SK-N-SH (cell line): ENCODE data around the gene RNF25. TPM values are rescaled to one million over a fixed set of nuclear protein-coding genes. Genes with fewer than 3 reads are reported as not detected.

Experiments used
- CTCF ChIA-PET: fragments of 300-600, 350-600 bp; formaldehyde crosslinking; extraction: SDS; loops from one replicate; lab custom pipeline; 2021; lab: Yijun Ruan, JAX
- POLR2A ChIA-PET: fragments of 350-600 bp; sonication (Branson Sonifier 250); formaldehyde crosslinking; extraction: SDS; loops from one replicate; lab custom pipeline; 2020; ENCODE audit warnings: antibody characterized with exemption, inconsistent platforms; lab: Yijun Ruan, JAX
- DNase-seq: peaks from one replicate; pipeline ENCODE4 v3.0.0; 2012
- H2AFZ ChIP-seq: fragments of 200-600 bp; sonication (generic); 2 replicates; pipeline ENCODE4 v1.8.1; 2016; ENCODE audit warnings: antibody characterized with exemption, mild to moderate bottlenecking, low read depth
- H3F3A ChIP-seq: fragments of 200-600 bp; sonication (generic); replicated peaks from 2 replicates; pipeline ENCODE3; 2016; ENCODE audit warnings: antibody characterized with exemption, mild to moderate bottlenecking; ENCODE audit not compliant: insufficient read depth
- H3K27ac ChIP-seq, 2 experiments: fragments of 200-500 bp in 1 of 2; fragments of 200-600 bp in 1 of 2; sonication (Bioruptor generic) in 1 of 2; sonication (generic), shearing (Covaris generic) in 1 of 2; 2 replicates each; pipeline versions ENCODE4 v1.5.1 to v1.6.1; 2014 to 2016; ENCODE audit warnings: low read depth in 2 of 2, inconsistent platforms in 1 of 2, low read length in 1 of 2, mild to moderate bottlenecking in 1 of 2, mixed read lengths in 1 of 2
- H3K27me3 ChIP-seq: fragments of 200-600 bp; sonication (generic), shearing (Covaris generic); 2 replicates; pipeline ENCODE4 v1.6.1; 2016; ENCODE audit warnings: mixed run types; ENCODE audit not compliant: insufficient read depth
- H3K36me3 ChIP-seq, 2 experiments: fragments of 200-500 bp in 1 of 2; fragments of 200-600 bp in 1 of 2; sonication (Bioruptor generic) in 1 of 2; sonication (generic) in 1 of 2; replicated peaks in 1 of 2; 2 replicates each; pipeline versions ENCODE3 to v1.5.1; 2014 to 2016; ENCODE audit warnings: low read length in 1 of 2, mild to moderate bottlenecking in 1 of 2; ENCODE audit not compliant: insufficient read depth in 2 of 2, control insufficient read depth in 1 of 2
- H3K4me1 ChIP-seq, 2 experiments: fragments of 200-500 bp in 1 of 2; fragments of 200-600 bp in 1 of 2; sonication (Bioruptor generic) in 1 of 2; sonication (generic), shearing (Covaris generic) in 1 of 2; 2 replicates each; pipeline versions ENCODE4 v1.5.1 to v1.6.1; 2014 to 2016; ENCODE audit warnings: low read depth in 1 of 2, low read length in 1 of 2, mixed run types in 1 of 2; ENCODE audit not compliant: insufficient read depth in 2 of 2, control insufficient read depth in 1 of 2
- H3K4me2 ChIP-seq: fragments of 200-600 bp; sonication (generic), shearing (Covaris generic); 2 replicates; pipeline ENCODE4 v1.6.1; 2017; ENCODE audit warnings: mixed run types
- H3K4me3 ChIP-seq, 2 experiments: fragments of 200-500 bp in 1 of 2; fragments of 200-600 bp in 1 of 2; sonication (Bioruptor generic) in 1 of 2; sonication (generic), shearing (Covaris generic) in 1 of 2; 2 replicates each; pipeline versions ENCODE4 v1.5.1 to v1.8.1; 2014 to 2016; ENCODE audit warnings: low read depth in 2 of 2, inconsistent platforms in 1 of 2, low read length in 1 of 2, mild to moderate bottlenecking in 1 of 2, mixed read lengths in 1 of 2, moderate library complexity in 1 of 2
- H3K79me2 ChIP-seq: fragments of 200-600 bp; sonication (generic); 2 replicates; pipeline ENCODE4 v1.8.1; 2017; ENCODE audit warnings: mild to moderate bottlenecking; ENCODE audit not compliant: insufficient read depth
- H3K9ac ChIP-seq: fragments of 200-600 bp; sonication (generic); 2 replicates; pipeline ENCODE4 v1.6.1; 2017; ENCODE audit warnings: mixed run types
- H3K9me2 ChIP-seq: fragments of 200-600 bp; sonication (generic); 2 replicates; pipeline ENCODE4 v1.6.1; 2017; ENCODE audit warnings: mixed run types
- H3K9me3 ChIP-seq: fragments of 200-600 bp; sonication (generic); 2 replicates; pipeline ENCODE4 v1.6.1; 2017; ENCODE audit warnings: mixed run types, mild to moderate bottlenecking, moderate library complexity
- H4K20me1 ChIP-seq: fragments of 200-600 bp; sonication (generic); 2 replicates; pipeline ENCODE4 v1.6.1; 2017; ENCODE audit warnings: mild to moderate bottlenecking, mixed run types; ENCODE audit not compliant: insufficient read depth
- CTCF ChIP-seq: fragments of 200-600 bp; sonication (generic); IDR thresholded peaks from 2 replicates; pipeline ENCODE4 v1.6.1; 2017; ENCODE audit warnings: antibody characterized with exemption, mild to moderate bottlenecking, moderate library complexity
- EP300 ChIP-seq, 2 experiments: IDR thresholded peaks; 2 replicates each; pipeline versions ENCODE4 v1.4.0 to v1.6.1; 2012; ENCODE audit warnings: borderline replicate concordance in 1 of 2, low read depth in 1 of 2, low read length in 1 of 2
- EZH2phosphoT487 ChIP-seq: fragments of 200-600 bp; sonication (generic); IDR thresholded peaks from 2 replicates; pipeline ENCODE4 v1.6.1; 2017; ENCODE audit warnings: low read depth, mixed run types, mild to moderate bottlenecking, antibody characterized with exemption, moderate library complexity, borderline replicate concordance
- NFIC ChIP-seq: IDR thresholded peaks from 2 replicates; pipeline ENCODE4 v1.4.0; 2012; ENCODE audit warnings: borderline replicate concordance
- TAF1 ChIP-seq: IDR thresholded peaks from 2 replicates; pipeline ENCODE4 v1.6.1; 2012; ENCODE audit warnings: low read depth, mild to moderate bottlenecking, low read length, moderate library complexity, borderline replicate concordance
- TCF12 ChIP-seq: IDR thresholded peaks from 2 replicates; pipeline ENCODE4 v1.4.0; 2012
- ZBTB33 ChIP-seq: IDR thresholded peaks from 2 replicates; pipeline ENCODE4 v1.4.0; 2012; ENCODE audit warnings: low read depth, borderline replicate concordance
- WGBS: methylation state at CpG from one replicate; pipeline ENCODE4 v1.1.6; 2017; ENCODE audit warnings: low lambda C conversion rate; 5-methylcytosine and 5-hydroxymethylcytosine counted together
- polyA plus RNA-seq, 3 experiments: library from polyadenylated mRNA; depleted of rRNA; stranded (reverse); fragments of >200 nt; gene quantifications; 2 replicates each; pipeline ENCODE4 v1.2.3, GENCODE V29; 2012
- TF ChIP-seq, protein P1 (sequence below): IDR thresholded peaks from 2 replicates; pipeline ENCODE4 v1.4.0; 2012; ENCODE audit warnings: low read depth
- TF ChIP-seq, protein P2 (sequence below): IDR thresholded peaks from 2 replicates; pipeline ENCODE4 v1.6.1; 2012; ENCODE audit warnings: mild to moderate bottlenecking, low read depth, low read length, moderate library complexity
- TF ChIP-seq, protein P3 (sequence below): IDR thresholded peaks from 2 replicates; pipeline ENCODE4; 2012

RNF25 gene
- polyA plus RNA-seq, 1 of the 3 experiments (the other 2 are of a cell fraction): 72.2 TPM

DNA sequence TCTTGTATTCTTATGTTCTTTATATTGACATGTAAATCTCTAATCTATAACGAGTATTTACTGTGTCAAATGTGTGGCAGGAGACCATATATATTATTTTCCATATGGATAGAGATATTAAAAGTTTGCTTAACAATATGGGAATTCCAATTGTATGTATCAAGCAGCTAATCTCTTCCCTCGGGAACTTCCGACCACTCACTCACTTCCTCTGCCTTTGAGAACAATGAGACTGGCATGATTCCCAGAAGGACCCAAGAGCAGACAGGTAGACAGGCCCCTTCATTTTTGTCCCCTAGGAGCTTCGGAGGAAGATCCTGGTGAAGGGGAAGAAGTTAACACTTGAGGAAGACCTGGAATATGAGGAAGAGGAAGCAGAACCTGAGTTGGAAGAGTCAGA is 40.0 kb downstream of the RNF25 start:
- Histone ChIP-seq H2AFZ (no peak overlapping the region), H3K27ac (peak overlapping the region in 1 of 2 experiments; percentile 3; a peak in 1 of 4 replicates), H3K9me3 (no peaks in the 10 kb centered on the region), H3F3A (peaks cover 7% of the 10 kb centered on the region), H3K4me2 (no peak overlapping the region), H3K79me2 (no peaks in the 10 kb centered on the region), H3K27me3 (no peaks in the 10 kb centered on the region), H3K9ac (no peak overlapping the region), H4K20me1 (no peaks in the 10 kb centered on the region), H3K4me1 (peaks cover 0 to 4% of the 10 kb centered on the region in 2 experiments; a peak in 1 of 4 replicates), H3K4me3 (no peak overlapping the region), H3K36me3 (peaks cover 12 to 35% of the 10 kb centered on the region in 2 experiments), H3K9me2 (no peaks in the 10 kb centered on the region)
- no peak for TF ChIP-seq CTCF
- WGBS: 47% methylated on average over 4 of the region's 4 CpGs
- no peak for DNase-seq
- ChIA-PET CTCF (interaction anchor here (1.1 to 3.2 kb wide), 3 partner anchors 16 to 215 kb away, joined by 3 to 17 read pairs (median 3); no protein-coding TSS in a partner anchor), POLR2A (no interaction called here)

DNA sequence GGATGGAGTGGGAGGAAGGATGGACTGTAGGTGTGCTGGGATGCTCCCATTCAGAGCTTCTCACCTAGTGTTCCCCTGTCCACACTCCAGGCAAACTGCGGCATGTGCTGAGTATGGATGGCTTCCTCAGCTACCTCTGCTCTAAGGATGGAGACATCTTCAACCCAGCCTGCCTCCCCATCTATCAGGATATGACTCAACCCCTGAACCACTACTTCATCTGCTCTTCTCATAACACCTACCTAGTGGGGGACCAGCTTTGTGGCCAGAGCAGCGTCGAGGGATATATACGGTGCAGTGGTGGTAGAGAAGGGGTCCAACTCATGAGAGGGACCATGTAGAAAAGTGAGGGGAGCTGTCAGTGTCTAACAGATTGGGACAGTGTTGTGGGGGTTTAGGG is 43.9 kb downstream of the RNF25 start:
- Histone ChIP-seq H3K9ac (no peak overlapping the region), H2AFZ (no peak overlapping the region), H3K4me2 (no peak overlapping the region), H3K9me3 (no peaks in the 10 kb centered on the region), H3K36me3 (peaks cover 0 to 7% of the 10 kb centered on the region in 2 experiments), H3K27ac (no peak overlapping the region), H3K79me2 (no peaks in the 10 kb centered on the region), H3K9me2 (no peaks in the 10 kb centered on the region), H3K27me3 (no peaks in the 10 kb centered on the region), H3F3A (no peaks in the 10 kb centered on the region), H3K4me1 (peaks cover 0 to 4% of the 10 kb centered on the region in 2 experiments; a peak in 1 of 4 replicates), H4K20me1 (no peaks in the 10 kb centered on the region), H3K4me3 (no peak overlapping the region)
- 97% methylated on average over 4 of the region's 4 CpGs for WGBS
- CTCF ChIA-PET: interaction anchor here (1.1 to 3.5 kb wide), 3 partner anchors 9 to 21 kb away, joined by 3 to 19 read pairs (median 4); partner anchors contain the start of gene PLCD4
- no peak for DNase-seq
- POLR2A ChIA-PET: interaction anchor here (1.5 kb wide), 1 partner anchor 21 kb away, joined by 3 read pairs; the partner anchor contains the start of gene PLCD4
- TF ChIP-seq ZBTB33 (no peak), NFIC (no peak), EZH2phosphoT487 (no peak), EP300 (IDR thresholded peaks at IDR 0.05; ENCODE audit: borderline replicate concordance in 1 of 2, low read depth in 1 of 2, low read length in 1 of 2) (no peak), TCF12 (no peak), TAF1 (no peak)
- TF ChIP-seq, protein P1, sequence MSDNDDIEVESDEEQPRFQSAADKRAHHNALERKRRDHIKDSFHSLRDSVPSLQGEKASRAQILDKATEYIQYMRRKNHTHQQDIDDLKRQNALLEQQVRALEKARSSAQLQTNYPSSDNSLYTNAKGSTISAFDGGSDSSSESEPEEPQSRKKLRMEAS: no peak
- TF ChIP-seq, protein P2, sequence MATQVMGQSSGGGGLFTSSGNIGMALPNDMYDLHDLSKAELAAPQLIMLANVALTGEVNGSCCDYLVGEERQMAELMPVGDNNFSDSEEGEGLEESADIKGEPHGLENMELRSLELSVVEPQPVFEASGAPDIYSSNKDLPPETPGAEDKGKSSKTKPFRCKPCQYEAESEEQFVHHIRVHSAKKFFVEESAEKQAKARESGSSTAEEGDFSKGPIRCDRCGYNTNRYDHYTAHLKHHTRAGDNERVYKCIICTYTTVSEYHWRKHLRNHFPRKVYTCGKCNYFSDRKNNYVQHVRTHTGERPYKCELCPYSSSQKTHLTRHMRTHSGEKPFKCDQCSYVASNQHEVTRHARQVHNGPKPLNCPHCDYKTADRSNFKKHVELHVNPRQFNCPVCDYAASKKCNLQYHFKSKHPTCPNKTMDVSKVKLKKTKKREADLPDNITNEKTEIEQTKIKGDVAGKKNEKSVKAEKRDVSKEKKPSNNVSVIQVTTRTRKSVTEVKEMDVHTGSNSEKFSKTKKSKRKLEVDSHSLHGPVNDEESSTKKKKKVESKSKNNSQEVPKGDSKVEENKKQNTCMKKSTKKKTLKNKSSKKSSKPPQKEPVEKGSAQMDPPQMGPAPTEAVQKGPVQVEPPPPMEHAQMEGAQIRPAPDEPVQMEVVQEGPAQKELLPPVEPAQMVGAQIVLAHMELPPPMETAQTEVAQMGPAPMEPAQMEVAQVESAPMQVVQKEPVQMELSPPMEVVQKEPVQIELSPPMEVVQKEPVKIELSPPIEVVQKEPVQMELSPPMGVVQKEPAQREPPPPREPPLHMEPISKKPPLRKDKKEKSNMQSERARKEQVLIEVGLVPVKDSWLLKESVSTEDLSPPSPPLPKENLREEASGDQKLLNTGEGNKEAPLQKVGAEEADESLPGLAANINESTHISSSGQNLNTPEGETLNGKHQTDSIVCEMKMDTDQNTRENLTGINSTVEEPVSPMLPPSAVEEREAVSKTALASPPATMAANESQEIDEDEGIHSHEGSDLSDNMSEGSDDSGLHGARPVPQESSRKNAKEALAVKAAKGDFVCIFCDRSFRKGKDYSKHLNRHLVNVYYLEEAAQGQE: no peak
- TF ChIP-seq, protein P3, sequence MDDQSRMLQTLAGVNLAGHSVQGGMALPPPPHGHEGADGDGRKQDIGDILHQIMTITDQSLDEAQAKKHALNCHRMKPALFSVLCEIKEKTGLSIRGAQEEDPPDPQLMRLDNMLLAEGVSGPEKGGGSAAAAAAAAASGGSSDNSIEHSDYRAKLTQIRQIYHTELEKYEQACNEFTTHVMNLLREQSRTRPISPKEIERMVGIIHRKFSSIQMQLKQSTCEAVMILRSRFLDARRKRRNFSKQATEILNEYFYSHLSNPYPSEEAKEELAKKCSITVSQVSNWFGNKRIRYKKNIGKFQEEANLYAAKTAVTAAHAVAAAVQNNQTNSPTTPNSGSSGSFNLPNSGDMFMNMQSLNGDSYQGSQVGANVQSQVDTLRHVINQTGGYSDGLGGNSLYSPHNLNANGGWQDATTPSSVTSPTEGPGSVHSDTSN: no peak
